Ureter (tissue), 1 donor: ENCODE results near the gene C1QTNF3. TPM values are rescaled to one million over a fixed set of nuclear protein-coding genes. Genes with fewer than 3 reads are reported as not detected.
"Not testable (repeated sequence)": the region's sequence is repeated elsewhere in the genome, so short reads cannot be mapped to it uniquely, and the experiment has no call there.

Experiments used
- DNase-seq: peaks from one replicate; pipeline ENCODE4 v3.0.0-alpha.2; 2020; ENCODE audit warnings: low spot score
- total RNA-seq: library from RNA; stranded (reverse); gene quantifications from one replicate; pipeline ENCODE4 v1.2.4, GENCODE V29; 2023
- donor health status: DM: yes; HTN: yes; CAD: no.

Gene C1QTNF3, protein sequence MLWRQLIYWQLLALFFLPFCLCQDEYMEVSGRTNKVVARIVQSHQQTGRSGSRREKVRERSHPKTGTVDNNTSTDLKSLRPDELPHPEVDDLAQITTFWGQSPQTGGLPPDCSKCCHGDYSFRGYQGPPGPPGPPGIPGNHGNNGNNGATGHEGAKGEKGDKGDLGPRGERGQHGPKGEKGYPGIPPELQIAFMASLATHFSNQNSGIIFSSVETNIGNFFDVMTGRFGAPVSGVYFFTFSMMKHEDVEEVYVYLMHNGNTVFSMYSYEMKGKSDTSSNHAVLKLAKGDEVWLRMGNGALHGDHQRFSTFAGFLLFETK
- total RNA-seq, result 12.7 TPM

- no peak for DNase-seq
These were observed at the start of gene C1QTNF3 for GRCh38 chr5:34043099-34043876. Gene C1QTNF3 (minus strand): TSS chr5:34043213. CDS start chr5:34043125, 88 bp downstream.

GRCh38 chr5:34091039-34091438 lies 48.0 kb upstream of the C1QTNF3 start:
- not testable (repeated sequence) for DNase-seq

DNA sequence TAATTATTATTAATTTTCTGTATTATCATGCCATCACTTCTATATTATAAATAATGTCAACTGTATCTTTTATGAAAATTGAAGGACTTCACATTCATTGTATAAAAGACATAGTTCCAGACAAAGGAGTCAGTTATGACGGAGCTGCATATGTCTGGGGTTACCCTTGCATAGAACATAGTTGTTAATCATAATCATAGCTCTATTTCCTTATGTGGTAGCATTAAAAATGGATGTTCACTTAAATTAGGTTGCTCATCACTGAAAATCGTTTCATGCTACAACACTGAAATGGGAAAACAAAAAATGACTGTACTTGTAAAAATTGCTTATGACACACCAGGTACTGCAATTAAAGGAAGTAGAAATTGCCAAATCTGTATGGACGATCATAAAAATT lies 46.8 kb upstream of the C1QTNF3 start:
- DNase-seq, result not testable (repeated sequence)

- DNase-seq, result not testable (repeated sequence)
These were observed 44.7 kb upstream of the C1QTNF3 start for GRCh38 chr5:34087728-34088127.

GRCh38 chr5:34083898-34084297 lies 40.9 kb upstream of the C1QTNF3 start:
- DNase-seq, result not testable (repeated sequence)

DNA sequence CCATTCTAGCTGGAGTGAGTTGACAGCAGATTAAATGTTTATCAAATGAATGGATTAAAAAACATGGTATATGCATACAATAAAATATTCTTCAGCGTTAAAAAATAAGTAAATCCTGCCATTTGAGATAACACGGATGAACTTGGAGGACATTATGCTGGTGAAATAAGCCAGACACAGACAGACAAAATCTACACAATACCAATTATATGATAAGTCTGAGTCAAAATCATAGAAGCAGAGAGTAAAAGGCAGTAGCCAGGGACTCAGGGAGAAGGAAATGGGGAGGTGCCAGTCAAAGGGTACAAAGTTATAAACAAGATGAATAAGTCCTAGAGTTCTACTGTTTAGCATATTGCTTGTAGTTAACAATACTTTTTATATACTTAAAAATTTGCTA lies 36.5 kb upstream of the C1QTNF3 start:
- DNase-seq, result not testable (repeated sequence)

GRCh38 chr5:34077636-34078035 lies 34.6 kb upstream of the C1QTNF3 start:
- DNase-seq, result not testable (repeated sequence)

GRCh38 chr5:34076719-34077364 lies 33.8 kb upstream of the C1QTNF3 start:
- DNase-seq, result not testable (repeated sequence)

DNA sequence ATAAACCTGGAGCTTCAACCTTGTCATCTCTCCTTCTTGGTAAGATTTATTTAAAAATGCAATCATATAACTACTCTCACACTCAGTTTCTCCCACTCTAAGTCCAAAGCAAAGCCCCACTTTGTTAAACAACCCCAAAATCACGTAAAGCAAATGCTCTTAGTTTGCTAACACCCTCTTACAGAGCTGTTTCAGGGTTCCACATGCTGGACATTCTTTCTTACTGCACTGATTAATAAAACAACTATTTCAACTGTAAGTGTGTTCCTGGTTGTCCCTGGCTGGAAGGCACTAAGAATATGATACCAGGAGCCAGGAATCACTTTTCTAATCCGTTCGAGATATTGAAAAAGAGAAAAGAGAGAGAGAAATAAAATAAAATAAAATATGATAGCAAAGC lies 31.5 kb upstream of the C1QTNF3 start:
- DNase-seq, result not testable (repeated sequence)

GRCh38 chr5:34074071-34074470 lies 31.1 kb upstream of the C1QTNF3 start:
- not testable (repeated sequence) for DNase-seq

GRCh38 chr5:34070626-34071025 lies 27.6 kb upstream of the C1QTNF3 start:
- not testable (repeated sequence) for DNase-seq

DNA sequence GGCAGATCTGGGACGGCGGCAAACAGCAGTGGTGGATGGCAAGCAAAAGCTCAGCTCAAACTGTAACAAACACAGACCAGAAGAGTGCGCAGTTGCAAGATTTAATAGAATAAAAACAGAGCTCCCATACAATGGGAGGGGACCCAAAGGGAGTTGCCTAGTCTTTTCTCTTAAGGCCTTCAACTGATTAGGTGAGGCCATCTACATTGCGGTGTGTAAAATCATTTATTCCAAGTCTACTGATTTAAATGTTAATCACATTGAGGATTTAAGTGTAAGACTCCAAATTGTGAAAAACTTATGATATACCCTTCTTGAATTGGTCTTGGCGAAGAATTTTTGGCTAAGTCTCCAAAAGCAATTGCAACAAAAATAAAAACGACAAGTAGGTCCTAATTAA lies 21.6 kb upstream of the C1QTNF3 start:
- DNase-seq, result no peak

DNA sequence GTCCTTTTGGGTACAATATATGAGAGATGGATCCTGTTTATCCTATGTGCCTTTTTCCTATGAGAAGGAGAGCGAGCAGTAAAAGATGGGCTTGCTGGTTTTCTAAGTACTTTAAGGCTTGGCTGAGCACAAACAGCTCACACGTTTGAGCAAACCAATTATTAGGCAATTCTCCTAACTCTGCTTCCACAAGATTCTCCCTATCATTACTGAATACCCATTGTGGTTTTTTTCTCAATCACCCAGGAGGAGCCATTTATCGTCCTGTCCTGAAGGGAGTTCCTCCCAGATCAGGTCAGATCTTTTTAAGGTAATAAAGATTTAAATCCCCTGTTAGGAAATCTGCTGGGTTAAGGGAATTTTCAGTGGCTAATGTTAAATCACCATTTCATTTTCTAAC lies 19.4 kb upstream of the C1QTNF3 start:
- no peak for DNase-seq

- DNase-seq, result no peak
These were observed 19.0 kb upstream of the C1QTNF3 start for GRCh38 chr5:34061993-34062392.

GRCh38 chr5:34059977-34060376 lies 17.0 kb upstream of the C1QTNF3 start:
- no peak for DNase-seq

DNA sequence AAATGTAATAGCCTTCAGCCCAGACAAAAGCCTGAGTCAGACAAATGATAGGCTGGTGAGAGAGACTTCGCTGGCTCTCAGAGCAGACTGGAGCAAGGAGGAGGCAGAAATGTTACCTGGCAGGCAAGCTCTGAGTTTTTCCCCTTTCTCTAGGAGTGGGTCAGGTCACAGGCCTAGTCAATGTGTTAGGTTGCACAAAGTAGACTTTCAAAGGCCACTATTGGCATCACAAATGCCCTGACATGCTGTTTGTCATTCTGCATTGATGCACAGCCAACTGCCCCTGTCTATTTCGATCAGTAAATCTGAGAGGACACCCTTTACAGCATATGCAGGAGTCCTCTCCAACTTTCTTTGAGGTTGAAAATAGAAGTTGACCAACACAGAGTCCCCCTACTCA lies 15.5 kb upstream of the C1QTNF3 start:
- no peak for DNase-seq

DNA sequence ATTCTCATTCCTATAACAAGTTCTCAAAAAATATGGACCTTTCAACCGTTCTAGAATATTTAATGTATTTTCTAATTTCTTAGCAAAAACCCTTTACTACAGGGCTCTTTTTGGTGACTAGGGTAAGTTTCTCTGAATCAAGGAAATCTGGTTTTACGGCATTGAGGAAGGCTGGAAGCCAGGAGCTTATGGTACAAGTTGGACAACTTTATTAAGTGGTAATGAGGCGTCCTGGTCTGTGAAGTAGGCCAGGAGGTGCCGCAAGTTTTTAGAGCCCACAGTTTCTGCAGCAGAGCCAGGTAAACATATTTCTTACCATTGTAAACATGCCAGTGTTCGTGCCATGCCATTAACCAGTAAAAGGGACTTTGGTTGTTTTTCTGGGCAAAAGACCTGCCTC lies 14.6 kb upstream of the C1QTNF3 start:
- no peak for DNase-seq

- DNase-seq, result no peak
These were observed 14.1 kb upstream of the C1QTNF3 start for GRCh38 chr5:34057118-34057517.

DNA sequence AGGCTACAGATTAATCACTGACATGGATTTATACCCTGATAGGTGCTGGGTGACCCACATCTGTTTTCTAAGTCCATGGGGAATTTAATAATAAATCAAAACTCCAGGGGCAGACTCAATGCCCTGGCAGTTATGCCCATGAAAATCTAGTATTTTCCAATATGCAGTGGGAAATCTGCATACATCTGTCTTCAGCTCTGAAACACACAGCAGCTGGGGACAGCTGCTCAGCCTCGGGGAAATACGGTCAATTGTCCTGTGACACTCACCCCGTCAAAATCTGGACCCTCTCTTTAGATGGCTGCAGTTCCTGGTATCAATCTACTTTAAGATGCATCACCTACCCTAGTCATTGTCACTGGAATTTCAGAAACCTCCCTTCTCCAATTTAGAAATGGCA lies 12.7 kb upstream of the C1QTNF3 start:
- DNase-seq, result no peak

- no peak for DNase-seq
These were observed 11.4 kb upstream of the C1QTNF3 start for GRCh38 chr5:34054400-34054729.

GRCh38 chr5:34053571-34054399 lies 10.8 kb upstream of the C1QTNF3 start:
- no peak for DNase-seq

DNA sequence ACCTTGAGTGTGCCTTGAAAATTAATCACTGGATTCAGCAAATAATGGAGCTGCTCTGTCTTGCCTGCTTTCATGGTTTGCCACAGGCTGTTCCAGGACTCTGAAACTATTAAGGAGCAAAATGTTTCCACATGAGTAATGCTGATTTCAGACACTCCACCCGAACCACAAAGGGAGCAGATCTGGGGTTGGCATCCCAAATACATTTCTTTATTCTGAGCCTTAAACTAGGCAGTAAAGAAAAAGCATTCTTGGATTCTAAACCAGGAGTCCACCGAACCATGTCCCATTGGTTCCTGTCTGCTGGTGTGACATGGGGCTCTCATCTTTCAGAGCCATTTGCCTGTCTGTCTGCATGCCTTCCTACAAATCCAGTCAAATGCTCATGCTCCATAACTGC lies 10.1 kb upstream of the C1QTNF3 start:
- no peak for DNase-seq
